HAP-1 (cell line): Measurements from ENCODE around the gene DGKI.

Experiments
- DNase-seq, 2 experiments: peaks; one replicate each; pipeline ENCODE4 v3.0.0-alpha.2; 2016 to 2020; ENCODE audit warnings: low spot score in 2 of 2
- H3K27me3 ChIP-seq: fragments of 250-450 bp; sonication (Bioruptor Pico); 2 replicates; pipeline ENCODE4 v1.5.1; 2020; ENCODE audit warnings: low read depth, mild to moderate bottlenecking, moderate library complexity
- H3K36me3 ChIP-seq: fragments of 250-450 bp; sonication (Bioruptor Pico); replicated peaks from 2 replicates; pipeline ENCODE4 v1.5.1; 2020; ENCODE audit warnings: mild to moderate bottlenecking
- H3K4me1 ChIP-seq: fragments of 250-450 bp; sonication (Bioruptor Pico); 2 replicates; pipeline ENCODE4 v1.5.1; 2020; ENCODE audit warnings: mild to moderate bottlenecking
- H3K4me3 ChIP-seq: fragments of 250-450 bp; sonication (Bioruptor Pico); 2 replicates; pipeline ENCODE4 v1.5.1; 2020; ENCODE audit warnings: mild to moderate bottlenecking, moderate library complexity
- H3K9me3 ChIP-seq: fragments of 250-450 bp; sonication (Bioruptor Pico); 2 replicates; pipeline ENCODE4 v1.5.1; 2020; ENCODE audit warnings: mild to moderate bottlenecking, moderate library complexity
- in situ Hi-C: fragments of 300-500 bp; cut with MboI; formaldehyde crosslinking; loops from 3 replicates; pipeline ENCODE4 v1.14.3; 2020; ENCODE audit warnings: low sequenced_read_pairs, inconsistent platforms, mixed read lengths

The DGKI gene

GRCh38 chr7:137747359-137748031 lies 99.3 kb downstream of the DGKI start:
- Histone ChIP-seq H3K9me3 (0 out of 2 replicates have a peak, but pooled peaks cover 3% of the 10 kb centered on the region), H3K4me3 (no peak overlapping the region), H3K36me3 (no peaks in the 10 kb centered on the region), H3K4me1 (peaks cover 12% of the 10 kb centered on the region), H3K27me3 (no peaks in the 10 kb centered on the region)
- DNase-seq: peak; percentile 18 to 63
- in situ Hi-C loops: no loop called here

DNA sequence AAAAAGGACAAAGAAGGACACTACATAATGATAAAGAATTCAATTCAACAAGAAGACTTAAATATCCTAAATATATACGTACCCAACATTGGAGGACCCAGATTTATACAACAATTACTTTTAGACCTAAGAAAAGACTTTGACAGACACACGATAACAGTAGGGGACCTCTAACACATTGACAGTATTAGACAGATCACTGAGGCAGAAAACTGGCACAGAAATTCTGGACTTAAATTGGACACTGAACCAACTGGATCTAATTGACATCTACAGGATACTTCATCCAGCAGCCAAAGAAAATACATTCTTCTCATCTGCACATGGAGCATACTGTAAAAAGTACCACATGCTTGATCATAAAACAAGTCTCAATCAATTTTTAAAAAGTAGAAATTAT lies 103.8 kb downstream of the DGKI start:
- Histone ChIP-seq H3K36me3 (no peaks in the 10 kb centered on the region), H3K27me3 (no peaks in the 10 kb centered on the region), H3K9me3 (0 out of 2 replicates have a peak, but pooled peaks cover 3% of the 10 kb centered on the region), H3K4me3 (no peak overlapping the region), H3K4me1 (peaks cover 12% of the 10 kb centered on the region)
- no peak for DNase-seq
- in situ Hi-C loops: no loop called here

DNA sequence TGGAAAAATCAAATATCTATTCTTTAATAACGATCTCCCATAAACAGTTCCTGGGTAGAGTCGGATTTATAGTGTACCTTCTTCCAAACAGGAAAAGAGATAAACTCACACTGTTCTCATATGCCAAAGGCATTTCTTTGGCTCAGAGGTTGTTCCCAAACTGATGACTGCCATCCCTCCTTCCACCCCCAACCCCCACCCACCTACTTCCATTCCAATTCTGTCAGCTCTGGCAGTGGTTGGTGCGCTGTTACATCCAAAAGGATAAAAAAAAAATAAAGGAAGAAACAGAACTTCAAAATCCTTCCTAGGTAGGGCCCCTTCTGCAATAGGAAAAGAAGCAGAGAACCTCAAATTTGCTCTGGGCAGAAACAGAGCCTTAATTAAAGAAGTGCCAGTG lies 104.7 kb downstream of the DGKI start:
- in situ Hi-C loops: no loop called here
- Histone ChIP-seq H3K27me3 (no peaks in the 10 kb centered on the region), H3K4me3 (no peak overlapping the region), H3K36me3 (no peaks in the 10 kb centered on the region), H3K4me1 (peaks cover 2% of the 10 kb centered on the region; the same call in 1 of the 2 replicates), H3K9me3 (0 out of 2 replicates have a peak, but pooled peaks cover 3% of the 10 kb centered on the region)
- no peak for DNase-seq

GRCh38 chr7:137741443-137741842 lies 105.3 kb downstream of the DGKI start:
- Histone ChIP-seq H3K4me1 (no peaks in the 10 kb centered on the region), H3K27me3 (no peaks in the 10 kb centered on the region), H3K9me3 (0 out of 2 replicates have a peak, but pooled peaks cover 3% of the 10 kb centered on the region), H3K4me3 (no peak overlapping the region), H3K36me3 (no peaks in the 10 kb centered on the region)
- in situ Hi-C loops: no loop called here
- no peak for DNase-seq

- Histone ChIP-seq H3K36me3 (no peaks in the 10 kb centered on the region), H3K27me3 (no peaks in the 10 kb centered on the region), H3K4me3 (no peak overlapping the region), H3K4me1 (no peaks in the 10 kb centered on the region), H3K9me3 (no peaks in the 10 kb centered on the region)
- DNase-seq: no peak
- in situ Hi-C loops: no loop called here
These were observed 112.6 kb downstream of the DGKI start for GRCh38 chr7:137734221-137734620.

GRCh38 chr7:137732168-137732567 lies 114.6 kb downstream of the DGKI start:
- Histone ChIP-seq H3K27me3 (peaks cover 6% of the 10 kb centered on the region; the same call in 1 of the 2 replicates), H3K36me3 (no peaks in the 10 kb centered on the region), H3K4me1 (no peaks in the 10 kb centered on the region), H3K4me3 (no peak overlapping the region), H3K9me3 (no peaks in the 10 kb centered on the region)
- no peak for DNase-seq
- in situ Hi-C loops: no loop called here

DNA sequence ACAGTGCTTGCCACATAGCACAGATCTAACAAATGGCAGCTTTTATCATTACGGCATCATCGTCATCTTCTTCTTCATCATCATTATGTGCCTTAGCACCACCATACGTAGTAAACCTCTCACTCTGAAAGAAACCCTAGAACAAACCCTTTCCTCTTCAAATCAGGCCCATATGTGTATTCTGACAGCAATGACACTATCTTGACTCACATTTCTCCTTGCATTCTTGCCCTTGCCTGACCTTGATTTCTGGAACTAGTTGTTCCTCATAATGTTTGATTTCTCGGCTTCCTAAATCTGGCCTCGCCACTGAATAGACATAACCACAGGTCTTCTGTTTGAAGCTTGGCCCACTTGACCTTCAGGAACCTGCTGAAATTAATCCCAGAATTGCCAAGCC lies 115.3 kb downstream of the DGKI start:
- in situ Hi-C loops: no loop called here
- H3K27me3 ChIP-seq: peaks cover 7% of the 10 kb centered on the region; the same call in 1 of the 2 replicates

GRCh38 chr7:137728426-137728825 lies 118.3 kb downstream of the DGKI start:
- Histone ChIP-seq H3K4me1 (no peaks in the 10 kb centered on the region), H3K36me3 (no peaks in the 10 kb centered on the region), H3K9me3 (no peaks in the 10 kb centered on the region), H3K4me3 (no peak overlapping the region), H3K27me3 (peaks cover 9% of the 10 kb centered on the region; the same call in 1 of the 2 replicates)
- in situ Hi-C loops: no loop called here
- no peak for DNase-seq

More for the DNA sequence above, 115.3 kb downstream of the DGKI start:
- Histone ChIP-seq H3K36me3 (no peaks in the 10 kb centered on the region), H3K4me3 (no peak overlapping the region), H3K9me3 (no peaks in the 10 kb centered on the region), H3K4me1 (no peaks in the 10 kb centered on the region)
- no peak for DNase-seq

- Histone ChIP-seq H3K36me3 (no peaks in the 10 kb centered on the region), H3K27me3 (peaks cover 9% of the 10 kb centered on the region; the same call in 1 of the 2 replicates), H3K4me1 (no peaks in the 10 kb centered on the region), H3K4me3 (no peak overlapping the region), H3K9me3 (no peaks in the 10 kb centered on the region)
- in situ Hi-C loops: no loop called here
- no peak for DNase-seq
These were observed 119.4 kb downstream of the DGKI start for GRCh38 chr7:137727413-137727812.

DNA sequence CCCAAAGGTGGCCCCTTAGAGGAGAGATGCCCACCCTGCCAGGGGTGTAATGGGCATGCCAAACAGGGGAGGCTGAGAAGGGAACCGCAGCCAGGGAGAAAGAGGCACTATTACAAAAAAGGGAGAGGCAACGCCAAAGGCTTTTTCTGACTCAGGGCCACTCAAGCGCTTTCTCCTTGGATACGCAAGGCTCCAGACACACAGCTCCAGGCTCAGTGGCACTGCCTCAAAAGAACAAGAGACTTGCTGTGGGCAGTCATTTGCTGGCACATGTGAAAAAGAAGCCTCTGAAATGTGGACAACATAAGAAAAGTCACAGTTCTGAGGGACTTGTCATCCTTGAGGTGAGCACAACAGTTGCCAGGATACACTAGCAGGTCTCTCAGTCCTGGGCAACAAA lies 128.4 kb downstream of the DGKI start:
- Histone ChIP-seq H3K4me1 (no peaks in the 10 kb centered on the region), H3K36me3 (no peaks in the 10 kb centered on the region), H3K27me3 (0 out of 2 replicates have a peak, but pooled peaks cover 4% of the 10 kb centered on the region), H3K4me3 (no peak overlapping the region), H3K9me3 (no peaks in the 10 kb centered on the region)
- no peak for DNase-seq
- in situ Hi-C loops: no loop called here

- DNase-seq: no peak
- no peaks in the 10 kb centered on the region for H3K4me1 ChIP-seq
- H3K27me3 ChIP-seq: peaks cover 8% of the 10 kb centered on the region
- H3K9me3 ChIP-seq: no peaks in the 10 kb centered on the region
- H3K4me3 ChIP-seq: no peak overlapping the region
- H3K36me3 ChIP-seq: no peaks in the 10 kb centered on the region
- in situ Hi-C loops: no loop called here
These were observed 128.9 kb downstream of the DGKI start for GRCh38 chr7:137717811-137718271.

DNA sequence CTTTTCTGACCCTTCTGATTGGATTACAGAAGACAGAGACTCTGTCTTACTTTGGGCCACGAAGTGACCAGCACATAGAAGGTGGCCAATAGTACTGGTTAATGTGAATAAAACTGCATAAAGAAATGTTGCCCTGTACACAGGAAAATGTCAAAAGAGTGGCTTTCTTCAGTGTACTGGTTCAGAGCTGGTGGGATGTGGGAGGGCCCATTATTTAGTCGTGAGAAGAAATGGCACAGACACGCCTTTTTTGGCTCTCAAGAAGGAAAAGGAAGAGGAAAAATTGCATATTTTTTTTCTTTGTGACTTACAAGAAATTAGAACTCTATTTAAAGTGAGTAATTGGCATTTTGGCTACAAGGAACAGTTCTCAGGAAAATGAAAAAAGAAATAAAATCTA lies 129.7 kb downstream of the DGKI start:
- H3K27me3 ChIP-seq: peaks cover 8% of the 10 kb centered on the region
- DNase-seq: no peak
- no peak overlapping the region for H3K4me3 ChIP-seq
- H3K36me3 ChIP-seq: no peaks in the 10 kb centered on the region
- no peaks in the 10 kb centered on the region for H3K9me3 ChIP-seq
- in situ Hi-C loops: no loop called here
- H3K4me1 ChIP-seq: no peaks in the 10 kb centered on the region

DNA sequence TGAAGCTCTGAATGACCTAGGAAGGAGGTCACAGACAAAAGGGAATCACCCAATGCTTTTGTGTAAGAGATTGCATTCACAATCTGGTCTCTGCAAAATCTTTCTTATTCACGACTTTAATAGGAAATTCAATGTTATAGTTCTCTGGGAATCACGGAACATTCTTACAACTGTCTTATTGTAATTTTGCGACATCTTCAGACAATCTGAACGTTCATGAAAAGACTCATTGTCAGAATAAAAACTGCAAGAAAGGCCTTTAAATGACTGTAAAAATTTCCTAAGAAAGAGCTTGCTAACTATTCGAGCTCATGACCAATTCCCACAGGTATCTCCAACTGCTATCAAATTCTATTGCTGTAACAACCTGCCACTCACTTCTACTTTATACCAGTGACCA lies 130.7 kb downstream of the DGKI start:
- H3K4me3 ChIP-seq: no peak overlapping the region
- no peaks in the 10 kb centered on the region for H3K9me3 ChIP-seq
- in situ Hi-C loops: no loop called here
- no peak for DNase-seq
- no peaks in the 10 kb centered on the region for H3K4me1 ChIP-seq
- no peaks in the 10 kb centered on the region for H3K36me3 ChIP-seq
- H3K27me3 ChIP-seq: peaks cover 8% of the 10 kb centered on the region

- H3K4me3 ChIP-seq: no peak overlapping the region
- in situ Hi-C loops: no loop called here
- no peaks in the 10 kb centered on the region for H3K4me1 ChIP-seq
- no peaks in the 10 kb centered on the region for H3K9me3 ChIP-seq
- DNase-seq: no peak
- no peaks in the 10 kb centered on the region for H3K36me3 ChIP-seq
- peaks cover 11% of the 10 kb centered on the region for H3K27me3 ChIP-seq
These were observed 131.2 kb downstream of the DGKI start for GRCh38 chr7:137715533-137715932.
